HG02943 (cell line): ENCODE data around the gene SEC61B.
A peak's percentile ranks its signal among the peaks of the same experiment; 100 is the strongest.
"Not testable (repeated sequence)": the region's sequence is repeated elsewhere in the genome, so short reads cannot be mapped to it uniquely, and the experiment has no call there.

Experiments
- ATAC-seq: cut with Tn5 transposase; IDR thresholded peaks from one replicate; pipeline ENCODE4 v1.9.1; 2021; ENCODE audit warnings: mild to moderate bottlenecking, low read depth, moderate library complexity; ENCODE audit not compliant: unreplicated experiment

SEC61B gene

DNA sequence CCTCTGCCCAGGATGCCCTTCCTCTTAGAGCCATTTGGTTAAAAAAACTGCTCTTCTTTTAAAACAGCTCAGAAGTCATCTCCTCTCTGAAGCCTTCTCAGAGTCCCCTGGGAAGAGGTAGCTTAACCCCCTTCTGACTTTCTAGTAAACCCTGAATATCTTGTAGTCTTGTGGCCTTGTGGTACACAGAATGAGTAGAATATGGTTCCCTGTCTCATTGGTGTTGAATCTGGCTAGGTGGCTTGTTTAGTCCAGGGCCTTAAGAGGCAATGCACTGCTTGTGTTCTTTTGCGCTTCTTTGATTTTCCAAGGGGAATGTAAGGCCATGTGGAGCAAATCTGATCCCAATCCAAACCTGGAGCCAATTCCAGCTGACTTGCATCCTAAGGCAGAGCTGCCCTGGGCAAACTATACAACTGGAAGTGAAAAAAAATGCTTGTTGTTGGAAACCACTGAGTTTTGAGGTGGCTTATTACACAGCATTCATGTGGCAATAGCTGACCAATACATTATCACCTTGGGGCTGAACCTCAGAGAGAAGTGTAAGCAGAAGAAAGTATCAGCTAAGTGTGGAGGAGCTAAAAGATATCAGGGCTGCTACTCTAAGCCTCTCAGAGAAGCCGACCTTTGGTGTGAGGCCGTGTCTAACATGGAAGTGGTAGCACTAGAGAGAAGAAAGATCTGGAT, 31.3 kb upstream of the SEC61B start:
- no peak for ATAC-seq

DNA sequence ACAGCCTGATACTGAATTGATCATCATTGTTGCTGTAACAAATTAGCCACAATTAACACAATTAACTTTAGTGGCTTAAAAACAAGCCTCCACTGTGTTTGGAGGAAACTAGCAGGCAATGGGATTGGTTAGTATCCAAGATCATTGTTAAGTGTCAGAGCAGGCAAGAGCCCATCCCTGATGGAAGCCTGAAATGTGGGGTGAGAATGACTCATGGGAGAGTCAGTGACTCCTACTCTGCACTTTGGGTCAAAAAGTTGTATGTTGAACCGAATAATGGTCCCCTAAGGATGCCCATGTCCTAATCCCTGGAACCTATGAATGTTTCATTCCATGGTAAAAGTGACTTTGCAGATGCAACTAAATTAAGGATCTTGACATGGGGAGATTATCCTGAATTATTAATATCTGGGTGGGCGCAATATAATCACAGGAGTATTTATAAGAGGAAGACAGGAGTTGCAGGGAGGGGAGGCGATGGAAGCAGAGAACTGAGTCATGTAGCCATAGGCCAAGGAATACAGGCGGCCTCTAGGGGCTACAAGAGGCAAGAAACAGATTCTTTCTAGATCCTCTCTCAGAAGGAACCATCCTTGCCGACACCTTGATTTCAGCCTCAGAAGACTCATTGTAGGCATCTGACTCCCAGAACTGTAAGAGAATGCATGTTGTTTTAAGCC, 29.2 kb upstream of the SEC61B start:
- ATAC-seq, result no peak

DNA sequence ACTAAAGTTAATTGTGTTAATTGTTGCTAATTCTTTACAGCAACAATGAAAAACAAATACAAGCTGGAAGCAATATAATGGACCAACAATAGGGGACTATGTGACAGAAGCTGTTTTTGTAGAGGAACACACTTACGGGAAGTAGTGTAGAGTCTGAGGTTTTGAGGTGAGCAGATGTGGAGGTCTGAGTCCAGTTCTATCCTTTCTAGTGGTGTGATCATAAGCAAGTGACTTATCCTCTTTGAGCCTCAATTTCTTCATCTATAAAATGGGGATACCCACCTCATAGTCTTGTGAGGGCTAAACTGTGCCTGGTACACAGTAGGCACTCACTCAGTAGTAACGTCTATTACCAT, 28.6 kb upstream of the SEC61B start:
- no peak for ATAC-seq

DNA sequence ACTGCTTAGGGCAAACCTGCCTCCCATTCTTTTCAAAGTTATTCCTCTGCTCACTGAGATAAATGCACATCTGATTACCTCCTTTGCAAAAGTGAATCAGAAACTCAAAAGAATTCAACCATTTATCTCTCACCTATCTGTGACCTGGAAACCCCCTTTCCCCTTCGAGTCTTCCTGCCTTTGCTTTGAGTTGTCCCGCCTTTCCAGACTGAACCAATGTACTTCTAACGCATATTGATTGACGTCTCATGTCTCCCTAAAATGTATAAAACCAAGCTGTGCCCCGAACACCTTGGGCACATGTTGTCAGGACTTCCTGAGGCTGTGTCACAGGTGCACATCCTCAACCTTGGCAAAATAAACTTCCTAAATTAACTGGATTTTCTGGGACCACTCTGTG, 25.6 kb upstream of the SEC61B start:
- not testable (repeated sequence) for ATAC-seq

DNA sequence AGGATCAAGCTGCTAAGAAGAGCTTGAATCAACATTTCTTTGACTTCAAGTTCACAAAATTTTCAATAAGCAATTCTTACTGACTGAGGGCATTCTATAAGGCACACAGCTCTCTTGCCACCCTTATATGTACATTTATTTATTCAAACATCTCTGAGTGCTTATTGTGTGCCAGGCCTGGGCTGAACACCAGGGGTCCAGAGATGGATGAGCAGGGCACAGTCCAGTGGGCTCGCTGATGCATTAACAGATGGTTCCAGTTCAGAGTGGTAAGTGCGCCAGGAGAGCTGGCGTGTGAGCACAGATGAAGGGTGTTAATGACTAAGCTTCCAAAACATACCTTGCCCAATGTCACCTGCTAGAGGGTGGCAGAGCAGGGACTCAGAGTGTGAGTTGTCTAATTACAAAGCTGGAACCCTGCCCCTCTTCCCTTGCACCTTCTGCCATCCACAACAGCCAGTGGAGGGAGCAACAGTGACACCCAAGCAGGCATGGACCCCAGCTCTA, 24.9 kb upstream of the SEC61B start:
- ATAC-seq, result no peak

DNA sequence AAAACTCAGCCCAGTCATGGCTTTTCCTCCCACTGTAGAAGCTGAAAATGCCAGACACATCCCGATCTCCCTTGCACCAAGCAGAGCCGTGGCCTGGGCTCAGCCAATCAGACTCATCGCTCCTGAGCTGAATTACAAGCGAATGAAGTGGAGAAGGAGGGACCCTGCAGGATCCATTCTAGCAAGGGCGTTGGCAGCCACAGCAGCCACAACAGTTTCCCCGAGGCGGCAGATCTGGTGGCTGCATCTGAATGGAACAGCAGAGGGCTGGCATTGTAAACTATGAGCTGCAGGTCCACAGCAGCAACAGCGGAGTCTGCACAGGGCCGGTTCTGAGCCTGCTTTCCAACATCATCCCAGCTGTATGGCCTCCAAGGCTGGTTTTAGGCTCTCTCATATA, 24.1 kb upstream of the SEC61B start:
- ATAC-seq, result no peak

DNA sequence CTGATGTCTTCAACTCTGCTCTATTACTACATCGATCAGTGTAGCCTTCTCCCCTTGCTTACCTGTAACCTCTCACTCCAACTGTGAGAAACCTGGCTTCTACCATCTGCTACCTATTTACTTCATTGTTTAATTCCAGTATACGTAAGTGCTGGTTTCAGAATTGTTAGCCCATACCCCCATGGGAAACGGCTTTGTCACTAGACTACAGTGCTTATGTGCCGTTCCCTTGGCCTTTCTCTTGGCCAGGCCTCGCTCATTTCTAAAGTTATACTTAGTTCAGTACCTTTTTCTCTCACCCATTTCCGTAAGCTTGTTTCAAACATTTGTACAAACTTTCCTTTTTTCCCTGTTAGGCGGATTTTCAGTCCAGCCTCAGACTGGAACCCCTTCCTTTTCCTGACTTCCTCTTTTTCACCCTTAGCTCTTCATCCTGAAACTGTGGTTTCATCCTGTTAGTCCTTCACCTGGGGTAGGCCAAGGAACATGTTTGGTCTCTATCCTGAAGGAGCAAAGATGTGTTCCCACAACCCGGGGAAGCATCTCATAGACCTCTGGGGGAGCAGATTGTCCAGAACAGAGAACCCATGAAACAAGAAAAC, 22.0 kb upstream of the SEC61B start:
- ATAC-seq, result no peak

DNA sequence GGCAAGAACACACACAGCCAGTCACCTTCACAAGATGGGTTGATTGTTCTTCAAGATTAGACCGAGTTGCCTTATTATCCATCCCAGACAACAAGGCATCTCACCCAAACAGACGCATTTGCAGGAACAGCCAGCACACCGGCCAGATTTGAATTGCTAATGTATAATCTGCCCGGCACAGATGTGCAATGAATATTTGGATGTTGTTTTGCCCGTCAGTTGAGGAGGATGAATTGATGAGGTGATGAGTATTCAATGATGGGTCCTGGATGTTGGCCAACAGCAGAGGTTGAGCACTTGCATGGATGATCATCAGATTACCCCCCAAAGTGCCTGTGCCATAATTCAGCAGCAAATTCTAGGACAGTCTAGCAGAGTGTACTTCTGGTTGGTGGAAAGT, 20.5 kb upstream of the SEC61B start:
- no peak for ATAC-seq

DNA sequence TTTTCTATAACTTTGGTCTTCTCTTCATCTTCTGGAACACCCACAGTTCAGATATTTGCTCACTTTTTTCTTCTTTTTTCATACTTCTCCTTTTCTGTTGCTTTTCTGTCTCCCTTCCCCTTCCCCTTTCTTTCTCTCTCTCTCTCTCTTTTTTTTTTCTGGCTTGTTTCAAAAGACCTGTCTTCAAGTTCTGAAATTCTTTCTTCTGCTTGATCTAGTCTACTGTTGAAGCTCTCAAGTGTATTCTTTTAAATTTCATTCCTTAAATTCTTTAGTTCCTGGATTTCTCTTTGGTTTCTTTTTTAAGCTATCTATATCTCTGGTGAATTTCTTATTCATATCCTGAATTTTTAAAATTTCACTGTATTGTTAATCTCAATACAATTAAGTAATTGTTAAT, 11.5 kb upstream of the SEC61B start:
- no peak for ATAC-seq

DNA sequence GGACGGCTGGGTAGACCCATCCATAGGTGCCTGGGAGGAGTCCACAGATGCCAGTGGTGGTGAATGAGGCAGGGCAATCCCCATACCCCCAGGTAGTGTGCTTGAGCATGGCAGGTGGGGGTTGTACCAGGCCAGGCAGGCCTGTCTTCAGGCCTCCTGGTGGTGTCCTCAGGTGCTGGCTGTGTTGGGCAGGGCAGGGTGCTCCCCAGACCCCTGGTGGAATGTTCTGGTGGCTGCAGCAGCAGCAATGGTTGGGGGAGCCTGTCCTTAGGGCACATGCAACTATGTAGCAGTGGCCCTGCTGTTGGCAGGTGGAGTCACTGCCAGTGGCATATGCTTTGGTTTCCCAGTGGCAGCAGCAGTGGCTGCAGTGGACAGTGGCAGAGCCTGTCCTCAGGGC, 10.3 kb upstream of the SEC61B start:
- no peak for ATAC-seq

DNA sequence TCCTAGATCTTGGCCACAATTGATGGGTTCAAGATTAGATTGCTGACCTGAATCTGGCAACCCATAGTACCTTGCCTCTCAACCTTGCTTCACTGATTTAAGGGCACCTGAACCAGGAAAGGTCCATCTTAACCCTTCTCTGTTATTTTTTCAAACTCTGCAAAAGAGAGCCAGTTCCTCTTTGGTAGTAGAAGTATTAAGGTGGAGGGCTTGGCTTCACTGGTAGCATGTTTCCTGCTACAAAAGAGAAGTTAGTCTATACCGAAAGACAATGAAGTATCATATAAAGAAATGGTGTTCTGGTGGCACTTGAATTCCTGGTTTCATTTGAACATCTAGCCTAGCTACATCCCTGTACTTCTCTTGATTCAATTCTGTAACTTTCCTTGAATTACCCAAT, 8.9 kb upstream of the SEC61B start:
- ATAC-seq, result no peak

DNA sequence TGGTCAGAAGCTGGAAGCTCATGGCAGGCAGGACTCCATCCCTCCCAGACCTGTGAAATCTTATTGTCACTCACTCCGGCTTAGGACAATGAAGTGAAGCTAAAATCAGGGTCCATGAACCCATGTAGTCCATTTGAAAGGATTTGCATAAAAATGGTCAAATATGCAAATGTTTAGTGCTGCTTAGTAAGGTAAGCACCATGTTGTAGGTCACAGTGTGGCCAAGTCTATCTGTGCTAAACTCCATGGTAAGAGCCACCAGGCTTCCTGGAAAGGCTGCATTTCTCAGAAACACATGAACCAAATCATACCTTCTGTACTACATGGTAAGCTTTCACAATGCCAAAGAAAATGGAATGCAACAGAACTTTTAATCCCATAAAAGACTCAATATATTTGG, 6.0 kb upstream of the SEC61B start:
- no peak for ATAC-seq

DNA sequence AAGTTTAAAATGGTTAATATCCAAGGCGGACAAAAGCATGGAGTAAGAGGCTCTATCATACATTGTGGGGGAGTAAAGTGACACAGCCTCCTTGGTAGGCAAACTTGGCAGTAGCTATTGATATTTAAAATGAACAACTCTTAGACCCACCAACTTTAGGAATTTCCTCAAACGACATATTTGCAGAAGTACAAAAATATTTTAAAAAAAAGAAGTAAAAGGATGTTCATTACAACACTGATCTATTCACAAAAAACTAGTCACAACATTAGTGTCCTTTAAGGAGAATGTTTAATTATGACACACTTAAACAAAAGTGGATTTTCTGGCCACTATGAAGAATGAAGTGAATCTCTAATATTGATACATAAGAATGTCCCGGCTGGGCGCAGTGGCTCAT, 2.1 kb upstream of the SEC61B start:
- no peak for ATAC-seq

DNA sequence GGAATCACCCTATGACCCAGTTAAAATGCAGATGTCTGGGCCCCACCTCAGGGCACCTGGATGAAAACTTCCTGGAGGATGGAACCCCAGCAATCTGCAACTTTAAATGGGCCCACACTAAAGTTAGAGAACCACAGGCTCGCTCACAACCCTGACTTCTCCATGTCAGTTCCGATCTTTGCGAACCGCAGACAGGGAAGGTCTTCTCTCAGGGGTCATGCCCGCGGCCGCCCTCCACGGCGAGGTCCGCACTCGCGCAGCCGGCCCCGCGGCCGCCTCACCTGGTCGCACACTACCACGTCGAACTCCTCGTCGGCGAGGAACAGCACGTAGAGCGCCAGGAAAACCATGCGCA, 839 bp upstream of the SEC61B start:
- ATAC-seq, result peak; percentile 22

DNA sequence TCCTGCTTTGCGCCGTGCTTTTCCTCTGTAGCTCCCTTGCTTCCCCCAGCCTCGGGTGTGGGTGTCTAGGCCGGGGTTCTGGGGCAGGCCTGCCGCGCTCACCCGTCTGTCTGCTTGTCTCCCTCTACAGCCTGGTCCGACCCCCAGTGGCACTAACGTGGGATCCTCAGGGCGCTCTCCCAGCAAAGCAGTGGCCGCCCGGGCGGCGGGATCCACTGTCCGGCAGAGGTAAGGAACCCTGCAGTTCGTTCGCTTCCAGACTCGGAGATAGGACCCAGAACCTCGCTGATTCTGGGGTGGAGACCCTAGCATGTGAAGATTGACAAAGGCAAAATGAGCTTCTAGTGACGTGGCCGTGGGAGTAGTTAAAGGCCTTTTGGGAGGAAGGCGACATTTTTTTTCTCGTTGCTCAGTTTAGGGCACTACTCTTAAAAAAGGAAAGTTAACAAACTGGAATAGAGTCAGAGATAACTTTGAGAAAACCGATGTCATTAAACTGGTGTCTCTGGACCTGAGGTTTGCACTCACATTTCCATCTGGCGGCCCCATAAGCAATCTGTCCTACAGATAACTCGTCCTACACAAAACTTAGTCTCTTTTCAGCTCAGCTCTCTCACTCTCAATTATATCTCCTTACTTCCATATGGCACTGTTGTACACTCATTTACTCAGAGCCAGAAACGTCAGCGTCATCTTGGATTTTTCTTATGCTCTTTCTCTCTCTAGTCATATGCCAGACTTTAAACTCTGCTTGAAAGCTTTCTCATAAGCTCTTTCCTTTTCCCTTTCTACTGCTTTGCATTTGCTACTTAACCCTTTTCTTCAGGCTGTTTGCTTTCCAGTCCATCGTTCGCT, 561 bp downstream of the SEC61B start:
- no peak for ATAC-seq

DNA sequence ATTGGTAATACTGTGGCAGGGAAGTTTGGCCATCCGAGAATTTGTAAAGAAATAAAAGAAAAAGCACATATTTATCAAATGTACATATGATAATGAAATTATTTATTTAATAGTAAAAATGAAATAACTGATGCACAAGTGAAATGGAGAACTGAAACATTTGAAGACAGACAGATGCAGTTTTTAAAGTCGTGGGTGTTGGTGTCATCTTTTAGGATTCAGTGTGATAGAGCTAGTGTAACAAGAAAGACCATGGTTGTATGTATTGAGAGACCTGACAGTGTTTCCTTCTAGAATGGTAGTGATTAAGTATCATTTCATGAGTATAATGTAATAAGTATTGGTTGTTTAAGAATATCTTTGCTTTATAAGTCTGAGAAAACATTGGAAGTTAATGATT, 2.4 kb downstream of the SEC61B start:
- ATAC-seq, result no peak

DNA sequence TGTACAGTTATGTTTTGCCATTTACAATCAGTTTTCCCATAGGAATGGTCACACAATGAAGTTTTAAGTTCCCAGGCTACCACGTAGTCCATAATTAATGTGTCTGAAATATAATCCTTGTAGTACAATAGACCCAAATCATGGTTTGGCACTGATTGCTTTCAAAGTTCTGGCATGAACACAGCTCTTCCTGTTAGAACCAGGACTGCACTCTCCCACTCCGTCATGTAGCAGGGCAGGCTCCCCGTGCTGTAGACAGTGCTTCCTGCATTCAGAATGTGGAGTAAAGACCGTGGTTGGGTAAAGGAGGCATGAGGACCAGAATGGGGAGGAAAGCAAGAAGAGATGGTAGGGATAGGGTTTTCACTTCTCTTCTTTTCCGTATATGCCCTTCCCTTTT, 4.0 kb downstream of the SEC61B start:
- no peak for ATAC-seq

DNA sequence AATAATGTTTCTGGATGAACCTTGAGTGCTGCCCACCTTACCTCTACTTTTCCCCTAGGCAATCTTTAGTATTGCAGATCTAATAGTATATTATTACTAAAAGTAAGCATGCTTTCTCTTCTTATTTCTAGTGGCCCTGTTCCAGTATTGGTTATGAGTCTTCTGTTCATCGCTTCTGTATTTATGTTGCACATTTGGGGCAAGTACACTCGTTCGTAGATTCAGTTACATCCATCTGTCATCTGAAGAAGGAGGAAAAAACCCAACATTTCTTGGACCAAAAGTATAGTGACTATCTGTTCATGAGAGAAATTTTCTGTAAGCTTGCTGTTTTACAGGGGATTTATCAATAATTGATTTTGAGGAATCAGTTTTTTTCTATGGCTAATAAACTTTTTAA, 8.1 kb downstream of the SEC61B start:
- ATAC-seq, result no peak

DNA sequence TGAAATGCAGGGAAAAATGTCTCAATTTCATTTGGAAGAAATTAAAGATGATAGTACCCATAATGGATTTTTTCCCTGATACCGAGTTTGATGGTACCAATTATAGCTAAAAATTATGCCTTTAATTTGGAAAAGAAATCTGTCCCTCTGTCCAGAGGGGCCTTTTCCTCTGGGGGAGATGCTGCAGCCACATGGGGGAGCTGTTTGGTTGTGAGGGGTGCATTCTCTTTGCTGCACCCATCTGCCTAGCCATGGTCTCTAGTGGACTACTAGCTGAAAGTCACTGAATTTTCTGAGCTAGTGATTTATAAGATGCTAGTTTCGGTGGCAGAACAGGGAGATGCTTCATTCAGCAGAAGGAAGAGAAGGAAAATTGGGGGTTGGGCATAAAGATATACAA, 9.6 kb downstream of the SEC61B start:
- ATAC-seq, result no peak

DNA sequence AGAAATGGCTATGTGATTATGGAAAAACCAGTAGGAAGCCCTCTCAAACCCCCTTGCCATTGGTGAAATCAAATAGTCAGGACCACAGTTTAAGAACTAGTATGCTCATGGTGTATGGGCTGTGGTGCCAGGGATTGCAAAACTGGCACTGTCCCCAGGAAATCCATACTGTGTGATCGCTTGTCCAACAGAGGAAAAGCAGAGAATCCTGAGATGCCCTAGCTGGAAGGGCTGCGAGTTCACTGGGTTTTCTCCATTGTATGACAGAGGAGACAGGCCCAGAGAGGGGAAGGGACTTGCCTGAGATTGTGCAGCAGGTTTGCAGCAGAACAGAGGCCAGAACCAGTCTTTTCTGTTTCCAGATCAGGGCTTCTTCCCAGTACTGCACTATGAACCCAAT, 12.5 kb downstream of the SEC61B start:
- ATAC-seq, result no peak

DNA sequence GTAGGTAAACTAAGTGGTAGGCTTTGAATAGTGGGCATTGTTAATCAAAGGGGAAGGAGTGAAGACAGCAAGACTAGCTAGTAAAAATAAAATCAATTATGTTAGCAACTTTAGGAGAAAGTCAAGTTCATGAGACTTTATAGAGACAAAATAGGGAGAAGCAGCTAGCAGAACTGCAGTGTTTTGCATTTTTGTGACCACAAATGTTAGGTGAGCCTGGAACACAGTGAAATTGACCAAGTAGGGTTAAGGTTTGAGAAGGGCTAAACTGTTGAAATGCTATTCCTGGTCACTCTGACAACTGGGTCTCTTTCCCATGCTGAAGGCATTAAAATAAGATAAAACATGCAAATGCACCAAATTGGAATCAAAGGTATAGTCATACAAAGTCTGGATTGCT, 13.0 kb downstream of the SEC61B start:
- ATAC-seq, result no peak
